Mononuclear cell (primary cell): ENCODE measurements around the gene GIMAP5. TPM values are rescaled to one million over a fixed set of nuclear protein-coding genes. Genes with fewer than 3 reads are reported as not detected.

ENCODE experiments used
- total RNA-seq: library from RNA; depleted of rRNA; stranded (reverse); fragments of >200 nt; gene quantifications from one replicate; pipeline ENCODE4 v1.2.3, GENCODE V29; 2012

Gene GIMAP5
- total RNA-seq, 1 donor, result 102 TPM

Other genes with a start within 250 kb of the GIMAP5 start
- 44.2 TPM for gene GIMAP7, start 222.5 kb upstream of the GIMAP5 start, total RNA-seq
- gene GIMAP4, start 170.0 kb upstream of the GIMAP5 start, total RNA-seq, result 47.9 TPM
- gene GIMAP6, start 105.0 kb upstream of the GIMAP5 start, total RNA-seq, result 26.2 TPM
- 159 TPM for gene GIMAP2, start 51.7 kb upstream of the GIMAP5 start, total RNA-seq
- 10.0 TPM for gene GIMAP1, start 20.8 kb upstream of the GIMAP5 start, total RNA-seq
- gene TMEM176B, start 62.9 kb downstream of the GIMAP5 start, total RNA-seq, result 4.7 TPM
- 2.1 TPM for gene TMEM176A, start 63.4 kb downstream of the GIMAP5 start, total RNA-seq
- 0.10 TPM for gene AOC1, start 115.1 kb downstream of the GIMAP5 start, total RNA-seq
- gene KCNH2, start 240.9 kb downstream of the GIMAP5 start, total RNA-seq, result 0.94 TPM